Stimulated activated CD8-positive, alpha-beta memory T cell treated with anti-CD3 and anti-CD28 coated beads, Interleukin-7, amount 100 ng/mL, for 24 hours (primary cell): Measurements from ENCODE around the gene PCLO.
"Not testable (repeated sequence)": the region's sequence is repeated elsewhere in the genome, so short reads cannot be mapped to it uniquely, and the experiment has no call there.

Experiments used
- DNase-seq: peaks from one replicate; pipeline ENCODE4 v3.0.0-alpha.2; 2020; ENCODE audit warnings: low read depth

Gene PCLO

DNA sequence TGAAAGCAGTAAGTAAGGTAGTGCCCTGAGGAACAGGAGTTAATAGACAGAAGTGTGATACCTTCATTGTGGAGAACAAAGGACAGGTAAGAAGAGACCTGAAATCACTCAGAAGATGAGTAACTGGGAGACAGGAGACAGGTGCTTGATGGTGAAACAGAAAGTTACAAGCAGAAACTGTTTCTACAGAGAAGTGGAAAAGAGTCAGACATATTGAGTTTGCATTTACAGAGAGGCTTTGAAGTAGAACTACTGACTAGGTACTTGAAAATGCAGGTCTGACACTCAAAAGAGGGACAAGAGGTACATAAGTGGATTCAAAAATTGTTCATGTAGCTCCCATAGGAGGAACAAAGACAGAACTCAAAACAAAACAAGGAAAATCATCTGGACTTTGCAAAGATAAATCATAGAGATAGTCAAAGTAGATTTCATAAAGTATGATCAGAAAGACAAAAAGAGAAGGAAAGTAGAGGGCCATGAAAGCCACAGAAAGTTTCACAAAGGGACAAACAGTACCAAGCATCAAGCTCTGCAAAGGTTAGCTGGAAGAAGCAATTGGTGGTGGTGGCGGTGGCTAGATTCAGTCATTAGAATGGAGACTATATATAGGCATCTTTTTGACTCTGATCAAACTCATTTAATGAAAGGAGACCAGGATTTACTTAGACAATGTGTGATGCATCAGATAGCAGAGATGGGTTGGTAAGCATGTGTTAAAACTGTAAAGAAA is 198.4 kb downstream of the PCLO start:
- no peak for DNase-seq

DNA sequence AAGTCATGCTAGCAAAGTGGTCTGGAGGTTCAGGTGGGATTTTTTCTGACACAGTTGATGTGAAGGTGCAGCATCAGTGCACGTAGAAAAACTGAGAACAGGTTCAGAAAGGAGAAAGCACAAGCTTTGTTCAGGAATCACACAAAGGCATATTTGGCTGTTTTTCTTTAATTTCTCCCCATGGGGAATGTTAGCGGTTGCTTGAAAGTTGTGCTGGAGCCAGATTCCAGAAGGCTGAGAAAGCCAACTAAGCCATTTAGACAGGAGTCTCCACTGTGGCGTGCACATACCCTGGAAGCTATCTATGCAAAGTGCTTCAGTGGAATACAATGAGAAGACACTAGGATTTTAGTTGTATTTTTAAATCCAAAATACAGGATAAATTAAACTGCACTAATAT is 201.4 kb downstream of the PCLO start:
- DNase-seq, result no peak

DNA sequence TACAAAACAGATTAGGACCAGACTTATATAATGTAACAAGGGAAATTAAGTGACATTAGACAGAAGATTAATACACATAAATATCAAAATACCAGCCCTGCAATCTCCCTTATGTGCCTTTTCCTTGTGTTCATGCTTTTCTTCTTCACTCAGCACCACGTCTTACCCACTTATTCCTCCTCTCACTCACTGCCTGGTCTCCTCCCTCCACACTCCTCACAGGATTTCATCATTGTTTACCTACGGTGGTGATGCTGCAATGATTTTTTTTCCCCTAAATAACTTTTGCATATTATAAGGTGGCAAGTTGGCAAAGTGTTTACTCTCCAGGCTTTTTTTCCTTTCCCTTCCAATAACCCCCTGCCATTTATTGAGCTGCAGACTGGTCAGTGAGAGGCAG is 203.2 kb downstream of the PCLO start:
- no peak for DNase-seq

DNA sequence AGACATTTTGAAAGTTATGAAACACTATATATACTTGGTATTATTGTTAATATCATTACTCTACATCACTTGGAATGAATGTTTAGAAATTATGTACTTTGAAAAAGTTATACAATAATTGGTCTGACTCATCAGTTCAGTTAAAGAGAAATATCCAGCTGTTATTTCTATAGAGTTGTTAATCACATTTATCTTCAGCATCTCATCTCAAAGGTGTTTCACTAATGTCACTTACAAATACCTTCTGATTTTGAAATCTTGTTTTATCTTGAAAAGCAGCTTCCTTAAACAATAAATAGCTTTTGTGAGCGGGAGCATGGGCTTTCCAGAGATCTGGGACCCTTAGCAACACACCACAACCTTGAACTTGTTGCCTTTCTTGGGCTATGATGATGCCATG is 205.2 kb downstream of the PCLO start:
- DNase-seq, result no peak

DNA sequence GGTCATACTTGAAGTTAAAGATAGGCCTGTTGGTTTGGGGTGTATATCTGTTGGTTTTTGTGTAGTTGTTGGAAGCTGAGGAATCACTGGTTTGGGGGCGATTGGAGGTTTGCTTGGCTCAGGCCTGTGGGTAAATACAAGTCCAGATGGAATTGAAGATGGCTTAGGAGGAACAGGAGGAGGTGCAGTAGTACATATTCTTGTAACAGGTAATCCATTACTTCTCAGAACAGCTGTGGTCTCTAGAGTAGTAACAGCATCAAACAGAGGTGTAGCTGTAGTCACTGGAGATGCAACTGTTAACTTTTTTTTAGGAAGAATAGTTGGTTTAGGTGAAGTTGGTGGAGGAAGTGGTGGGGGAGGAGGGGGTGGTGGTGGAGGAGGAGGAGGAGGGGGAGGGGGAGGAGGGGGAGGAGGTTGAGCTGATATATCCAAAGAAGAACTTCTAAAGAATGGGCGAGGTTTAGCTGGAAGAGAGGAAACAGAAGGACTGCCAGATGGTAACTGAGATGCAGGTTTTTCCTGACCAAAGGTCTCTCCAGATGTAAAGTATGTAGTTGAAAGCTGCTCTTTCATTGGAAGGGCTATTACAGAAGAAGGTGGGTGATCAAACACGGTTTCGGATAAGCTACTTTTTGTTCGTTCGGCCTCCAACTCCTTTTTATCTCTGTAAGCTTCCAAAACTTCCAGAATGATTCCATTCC is 209.2 kb downstream of the PCLO start:
- DNase-seq, result no peak

DNA sequence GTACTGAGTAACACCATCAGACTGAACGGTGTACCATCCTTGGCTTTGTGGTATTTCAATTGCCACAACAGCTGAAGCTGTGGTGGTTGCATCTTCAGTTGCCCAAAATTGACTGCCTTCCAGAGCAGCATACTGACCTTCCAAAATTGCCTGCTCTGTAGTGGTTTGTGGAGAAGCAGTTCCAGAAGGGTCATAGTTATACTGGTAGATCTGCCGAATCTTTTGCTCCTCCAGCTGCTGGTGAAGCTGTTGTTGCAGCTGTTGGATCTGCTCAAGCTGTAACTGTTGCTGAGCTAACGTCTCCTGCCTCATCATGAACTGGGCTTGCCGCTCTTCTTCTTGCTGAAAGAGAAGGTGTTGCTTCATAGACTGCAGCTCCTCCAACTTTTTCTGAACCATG is 212.2 kb downstream of the PCLO start:
- DNase-seq, result no peak

DNA sequence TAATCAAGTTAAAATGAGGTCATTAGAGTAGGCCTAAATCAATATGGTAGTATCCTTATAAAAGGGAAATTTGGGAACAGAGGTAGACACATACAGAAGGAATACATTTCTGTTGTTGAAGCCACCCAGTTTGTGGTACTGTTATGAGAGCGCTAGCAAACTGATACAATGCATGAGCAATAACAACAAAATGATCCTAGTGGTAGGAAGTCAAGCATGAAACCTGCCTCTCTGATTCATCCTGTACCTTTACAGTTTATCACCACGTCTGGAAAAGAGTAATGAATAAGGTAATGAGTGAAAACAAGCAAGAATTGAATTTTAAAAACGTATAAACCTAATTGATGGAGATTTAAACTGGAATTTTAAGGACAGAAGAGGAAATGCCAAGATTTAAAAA is 217.2 kb downstream of the PCLO start:
- no peak for DNase-seq

DNA sequence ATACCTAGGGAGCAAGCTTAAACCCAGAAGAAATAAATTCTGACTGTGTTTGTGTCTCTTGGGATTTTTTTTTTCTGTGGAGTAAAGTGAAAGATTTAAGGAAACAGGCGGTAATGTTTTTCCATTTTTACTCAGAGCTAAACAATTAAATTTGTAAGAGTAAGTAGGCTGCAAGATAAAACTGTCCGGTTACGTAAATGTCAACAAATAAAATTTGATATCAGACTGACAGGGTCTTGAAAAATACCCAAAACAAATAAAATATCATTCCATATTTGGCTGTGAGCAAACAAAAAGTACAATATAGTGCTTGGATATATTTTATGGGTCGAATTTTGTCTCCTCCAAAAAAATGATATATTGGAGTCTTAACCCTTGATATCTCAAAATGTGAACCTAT is 217.6 kb downstream of the PCLO start:
- no peak for DNase-seq

DNA sequence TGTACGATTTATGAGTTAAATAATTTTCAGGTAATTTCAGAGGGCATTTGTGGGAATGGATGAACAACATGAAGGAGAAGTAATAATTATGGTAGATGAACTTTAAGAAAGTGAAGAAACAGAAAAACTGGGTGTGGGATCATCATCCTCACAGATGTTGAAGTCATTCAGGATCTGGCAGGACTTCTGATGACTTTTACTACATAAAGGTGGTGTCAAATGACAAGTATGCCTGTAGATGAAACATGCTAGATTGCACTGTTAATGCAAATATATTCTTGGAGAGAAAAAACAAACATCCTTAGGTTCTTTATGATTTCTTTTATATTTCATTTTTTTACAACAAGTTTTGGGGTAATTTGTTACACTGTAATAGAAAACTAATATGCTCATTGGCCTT is 230.2 kb downstream of the PCLO start:
- DNase-seq, result no peak

DNA sequence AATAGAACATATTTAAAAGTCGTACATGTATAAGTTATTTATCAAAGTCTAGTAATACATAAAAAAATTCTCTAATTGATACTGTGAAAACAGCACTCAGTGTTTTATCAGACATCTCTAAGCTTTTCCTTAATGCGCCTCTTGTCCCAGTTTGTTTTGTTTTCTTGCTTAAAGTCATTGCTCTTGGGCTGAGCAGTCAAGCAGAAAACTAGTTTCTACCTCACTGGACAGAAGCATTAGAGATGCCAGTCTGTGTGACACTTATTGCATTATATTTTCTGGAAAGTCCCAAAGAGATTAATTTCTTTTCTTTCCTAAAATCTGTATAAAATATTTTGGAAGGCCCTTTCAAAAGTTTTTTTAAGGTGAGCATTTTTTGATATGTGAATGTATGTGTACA is 236.2 kb downstream of the PCLO start:
- DNase-seq, result no peak

DNA sequence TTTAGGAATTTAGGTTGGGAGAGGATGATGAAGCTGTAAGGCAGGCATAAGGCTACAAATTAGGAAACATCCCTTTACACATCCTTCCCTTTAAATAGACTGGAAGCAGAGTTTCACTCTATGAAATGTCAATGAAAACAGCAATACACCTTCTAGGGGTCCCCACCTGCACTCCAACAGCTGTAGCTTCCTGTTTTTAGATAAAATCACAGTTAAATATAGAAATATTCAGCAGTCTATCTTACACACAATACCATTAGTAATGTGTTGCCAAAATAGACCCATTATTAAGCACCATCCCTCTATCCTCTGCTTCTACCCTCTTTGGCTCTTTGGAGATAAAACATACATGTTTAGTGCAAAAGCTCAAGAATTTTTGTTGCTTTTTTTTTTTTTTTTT is 237.4 kb downstream of the PCLO start:
- no peak for DNase-seq

DNA sequence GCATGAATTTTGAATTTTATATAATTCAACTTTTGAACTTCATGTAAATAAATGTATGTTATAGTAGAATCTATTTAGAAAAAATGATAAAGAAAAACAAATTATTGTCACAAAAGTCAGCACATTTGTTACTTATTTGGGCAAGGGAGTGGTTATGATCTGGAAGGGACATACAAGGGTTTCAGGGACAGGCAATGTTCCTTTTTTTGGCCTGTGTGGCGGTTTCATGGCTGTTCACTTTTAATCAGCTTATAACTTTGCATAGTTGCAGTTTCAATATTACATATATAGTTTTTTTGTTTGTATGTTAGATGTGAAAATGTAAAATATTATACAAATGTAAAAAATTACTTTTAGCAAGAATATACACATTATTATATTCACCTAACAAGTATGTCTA is 256.2 kb downstream of the PCLO start:
- DNase-seq, result no peak

DNA sequence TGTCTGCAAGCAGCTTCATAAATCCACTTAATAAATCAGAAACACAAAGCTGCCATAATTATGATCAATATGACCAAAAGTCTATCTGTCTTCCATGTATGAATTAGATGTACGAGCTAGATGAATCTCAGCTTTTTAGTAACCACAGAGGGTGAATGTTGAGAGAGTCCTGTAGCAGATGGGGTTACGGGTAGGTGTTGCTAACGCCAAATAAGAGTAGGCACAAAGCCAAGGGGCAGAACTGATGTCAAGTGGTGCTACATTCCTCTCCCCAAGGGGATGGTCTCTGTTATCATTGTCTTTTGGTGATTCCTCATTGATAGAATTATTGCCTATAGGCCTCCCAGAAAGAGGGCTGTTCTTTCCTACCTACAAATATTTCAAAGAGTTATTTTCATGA is 257.8 kb downstream of the PCLO start:
- no peak for DNase-seq

DNA sequence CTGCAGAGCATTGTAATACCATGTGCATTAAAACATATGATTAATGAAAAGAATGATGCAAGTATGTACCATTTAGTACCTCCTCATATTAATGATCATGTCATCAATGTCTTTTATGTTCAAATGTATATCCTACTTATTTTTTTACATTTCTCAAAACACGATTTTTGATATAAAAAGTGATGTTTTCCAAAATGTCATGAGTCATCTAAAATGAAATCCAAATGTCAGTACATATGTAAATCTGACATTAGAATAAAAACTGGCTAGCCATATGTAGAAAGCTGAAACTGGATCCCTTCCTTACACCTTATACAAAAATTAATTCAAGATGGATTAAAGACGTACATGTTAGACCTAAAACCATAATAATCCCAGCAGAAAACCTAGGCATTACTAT is 261.6 kb downstream of the PCLO start:
- DNase-seq, result not testable (repeated sequence)

DNA sequence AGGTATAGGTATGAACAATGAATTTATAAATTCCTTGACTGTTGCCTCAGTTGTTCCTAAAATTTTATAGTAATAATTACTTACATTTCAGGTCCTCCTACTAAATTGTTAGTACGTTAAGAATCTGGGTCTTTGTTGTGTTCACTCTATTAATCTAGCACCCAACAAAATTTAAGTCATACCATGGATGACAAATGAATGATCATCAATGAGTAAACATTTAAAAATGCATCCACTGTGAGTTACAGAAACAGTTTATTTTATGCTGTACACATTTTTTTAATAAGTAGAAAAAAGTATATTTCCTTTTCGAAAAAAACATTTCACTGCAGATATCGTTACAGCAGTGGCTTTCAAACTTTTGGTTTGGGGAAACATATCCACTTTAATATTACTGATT is 265.2 kb downstream of the PCLO start:
- no peak for DNase-seq

DNA sequence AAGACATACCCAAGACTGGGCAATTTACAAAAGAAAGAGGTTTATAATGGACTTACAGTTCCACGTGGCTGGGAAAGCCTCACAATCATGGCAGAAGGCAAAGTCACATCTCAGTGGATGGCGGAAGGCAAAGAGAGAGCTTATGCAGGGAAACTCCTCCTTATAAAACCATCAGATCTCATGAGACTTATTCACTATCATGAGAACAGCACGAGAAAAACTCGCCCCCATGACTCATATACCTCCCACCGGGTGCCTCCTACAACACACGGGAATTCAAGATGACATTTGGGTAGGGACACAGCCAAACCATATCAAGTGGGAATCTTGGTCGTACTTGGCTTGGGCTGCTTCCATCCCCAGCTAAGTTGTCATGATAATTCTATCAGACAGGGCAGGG is 268.3 kb downstream of the PCLO start:
- DNase-seq, result not testable (repeated sequence)

DNA sequence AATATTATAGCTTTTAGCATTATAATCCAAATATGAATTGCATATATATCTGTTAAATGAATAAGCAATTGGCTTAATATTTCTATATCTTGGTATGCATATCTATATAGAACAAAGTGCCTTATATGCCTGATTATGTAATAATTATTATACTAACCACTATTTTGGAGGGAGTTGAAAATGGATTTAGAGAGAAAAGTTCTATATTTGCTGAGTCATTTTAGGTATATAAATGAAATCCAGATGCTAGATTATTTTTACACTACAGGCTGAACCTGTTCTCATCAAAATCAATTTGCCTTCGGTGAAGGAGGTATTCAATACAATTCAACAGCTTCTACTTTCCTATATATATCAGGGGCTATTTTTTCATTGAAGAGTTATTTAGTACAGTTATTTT is 276.4 kb downstream of the PCLO start:
- DNase-seq, result no peak

DNA sequence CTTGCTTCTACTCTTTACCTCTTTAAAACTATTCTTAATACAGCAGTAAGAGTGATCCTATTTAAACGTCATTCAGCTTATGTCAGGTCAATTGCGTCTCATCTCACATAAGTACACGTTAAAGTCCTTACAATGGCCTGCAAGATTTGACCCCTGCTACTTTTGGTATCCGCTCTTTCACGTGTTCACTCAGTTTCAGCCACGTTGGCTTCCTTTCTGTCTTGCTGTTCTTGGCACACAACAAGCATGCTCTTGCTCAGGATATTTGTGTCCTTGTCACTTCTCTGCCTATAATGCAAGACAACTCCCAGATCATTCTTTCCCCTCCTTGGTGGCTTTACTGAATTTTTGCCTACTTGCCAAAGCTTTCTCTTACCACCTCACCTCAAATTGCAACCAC is 296.8 kb downstream of the PCLO start:
- no peak for DNase-seq

DNA sequence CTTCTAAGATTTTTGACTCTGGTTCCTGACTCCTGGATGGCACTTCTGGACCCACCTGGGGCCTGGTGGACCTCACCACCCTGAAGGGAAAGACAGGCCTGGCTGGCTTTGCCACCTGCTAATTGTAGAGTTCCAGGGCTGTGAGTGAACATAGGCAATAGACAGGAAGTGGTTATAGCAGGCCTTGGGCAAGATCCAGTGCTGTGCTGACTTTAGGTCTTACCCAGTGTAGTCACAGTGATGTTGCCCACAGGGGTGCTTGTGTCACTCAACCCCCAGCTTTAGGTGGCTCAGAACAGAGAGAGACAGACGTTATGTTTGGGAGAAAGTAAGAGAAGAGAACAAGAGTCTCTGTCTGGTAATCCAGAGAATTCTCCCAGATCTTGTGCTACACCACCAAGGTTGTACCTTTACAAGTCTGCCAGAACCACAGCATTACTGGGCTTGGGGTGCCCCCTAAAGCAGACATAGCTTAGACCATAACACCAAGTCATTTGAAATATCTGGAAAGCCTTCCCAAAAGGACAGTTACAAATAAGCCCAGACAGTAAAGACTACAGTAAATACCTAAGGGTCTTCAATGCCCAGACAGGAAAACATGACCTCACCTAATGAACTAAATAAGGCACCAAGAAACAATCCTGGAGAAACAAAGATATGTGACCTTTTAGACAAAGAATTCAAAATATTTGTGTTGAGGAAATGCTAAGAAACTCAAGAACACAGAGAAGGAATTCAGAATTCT is 303.4 kb downstream of the PCLO start:
- DNase-seq, result no peak

DNA sequence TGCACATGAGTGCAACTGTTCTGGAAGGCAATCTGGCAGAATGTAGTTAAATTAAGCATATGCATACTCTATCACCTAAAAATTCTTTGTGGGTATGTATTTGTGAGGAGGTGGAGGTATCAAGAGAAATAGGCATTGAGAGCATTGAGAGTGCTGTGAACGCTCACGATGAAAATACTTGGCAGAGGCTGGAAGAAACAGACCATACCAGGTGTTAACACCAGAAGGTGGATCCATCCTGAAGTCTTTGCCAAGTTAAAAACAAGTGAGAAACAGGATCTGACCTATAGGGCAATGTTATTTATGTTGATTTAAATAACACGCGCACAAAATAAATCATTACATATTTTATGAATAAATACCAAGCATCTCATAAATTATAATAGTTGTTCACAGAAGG is 311.6 kb downstream of the PCLO start:
- DNase-seq, result no peak

DNA sequence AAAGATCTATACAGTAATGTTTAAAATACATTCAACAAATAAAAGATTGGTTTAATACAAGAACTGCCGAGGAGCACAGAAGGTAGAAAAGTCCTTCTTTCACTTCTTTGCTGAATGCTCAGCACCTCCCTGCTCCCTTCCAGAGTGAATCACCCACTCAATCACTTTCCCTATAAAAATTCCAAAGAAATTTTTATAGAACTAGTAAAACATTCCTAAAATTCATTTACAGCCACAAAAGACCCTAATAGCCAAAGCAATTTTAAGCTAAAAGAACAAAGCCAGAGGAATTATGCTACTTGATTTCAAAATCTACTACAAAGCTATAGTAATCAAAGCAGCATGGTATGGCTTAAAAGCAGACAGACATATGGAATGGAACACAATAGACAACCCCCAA is 320.9 kb downstream of the PCLO start:
- no peak for DNase-seq

DNA sequence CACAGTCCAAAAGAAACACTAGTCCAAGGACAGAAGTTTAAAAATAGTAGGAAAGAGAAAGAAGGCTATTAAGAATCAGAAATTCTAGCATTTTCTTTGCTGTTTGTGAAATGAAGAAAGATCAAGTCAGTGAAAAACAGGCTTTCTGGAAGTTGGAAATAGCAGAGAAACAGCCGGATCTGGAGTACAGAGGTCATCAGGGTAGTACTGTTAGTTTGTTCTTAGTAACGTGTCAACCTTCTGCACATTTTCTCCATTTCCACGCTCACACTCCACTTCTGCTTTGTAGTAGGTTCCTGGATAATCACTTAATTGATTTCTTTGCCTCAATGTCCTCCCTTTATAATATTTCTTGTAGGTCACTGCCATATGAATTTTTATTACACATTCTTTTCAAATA is 322.6 kb downstream of the PCLO start:
- DNase-seq, result no peak

DNA sequence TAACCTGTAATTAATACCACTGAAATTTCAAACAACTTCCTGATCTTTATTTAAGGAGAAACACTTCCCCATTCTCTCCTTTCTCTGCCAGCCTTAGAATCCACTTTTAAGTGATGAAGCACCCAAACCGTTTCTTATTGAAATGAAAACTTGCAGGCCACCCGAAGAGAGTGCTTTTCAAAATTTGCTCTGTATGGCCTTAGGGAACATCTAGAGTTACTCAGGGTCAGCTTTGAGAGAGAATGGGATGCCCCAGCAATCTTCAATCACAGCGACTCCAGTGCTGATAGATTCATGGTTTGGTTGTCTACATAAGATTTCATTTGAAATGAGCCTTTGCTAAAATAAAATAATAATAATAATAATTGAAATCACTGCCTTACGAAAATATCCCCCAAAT is 323.1 kb downstream of the PCLO start:
- no peak for DNase-seq
